Mesothelial cell of epicardium (in vitro differentiated cells): ENCODE measurements around the gene CAMP. TPM values are rescaled to one million over a fixed set of nuclear protein-coding genes. Genes with fewer than 3 reads are reported as not detected.

Source experiments
- DNase-seq, 2 experiments: peaks; one replicate each; pipeline ENCODE4 v3.0.0; 2021; ENCODE audit warnings: low spot score in 2 of 2; ENCODE audit not compliant: unreplicated experiment in 2 of 2
- H3K27ac Mint-ChIP-seq: 2 replicates; pipeline ENCODE4 v1.8.0; 2021; ENCODE audit warnings: mixed read lengths
- H3K27me3 Mint-ChIP-seq: 2 replicates; pipeline ENCODE4 v1.8.0; 2021; ENCODE audit warnings: low read depth, mixed read lengths
- H3K36me3 Mint-ChIP-seq: 2 replicates; pipeline ENCODE4 v1.8.0; 2021; ENCODE audit warnings: mixed read lengths
- H3K4me1 Mint-ChIP-seq: 2 replicates; pipeline ENCODE4 v1.8.0; 2021; ENCODE audit warnings: mixed read lengths
- H3K4me3 Mint-ChIP-seq: 2 replicates; pipeline ENCODE4 v1.8.0; 2021; ENCODE audit warnings: mild to moderate bottlenecking, moderate library complexity, mixed read lengths
- H3K9me3 Mint-ChIP-seq: 2 replicates; pipeline ENCODE4 v1.8.0; 2021; ENCODE audit warnings: mixed read lengths
- total RNA-seq: library from RNA; stranded (reverse); gene quantifications from 3 replicates; pipeline ENCODE4 v1.2.1, GENCODE V29; 2021
- TF ChIP-seq, protein P1 (sequence below): fragments of 200-600 bp; sonication (generic); IDR thresholded peaks from one replicate; pipeline ENCODE4 v1.5.0; 2021; ENCODE audit warnings: antibody characterized with exemption; ENCODE audit not compliant: unreplicated experiment

The CAMP gene
- total RNA-seq, 1 donor from 2014 or later, result not detected

DNA sequence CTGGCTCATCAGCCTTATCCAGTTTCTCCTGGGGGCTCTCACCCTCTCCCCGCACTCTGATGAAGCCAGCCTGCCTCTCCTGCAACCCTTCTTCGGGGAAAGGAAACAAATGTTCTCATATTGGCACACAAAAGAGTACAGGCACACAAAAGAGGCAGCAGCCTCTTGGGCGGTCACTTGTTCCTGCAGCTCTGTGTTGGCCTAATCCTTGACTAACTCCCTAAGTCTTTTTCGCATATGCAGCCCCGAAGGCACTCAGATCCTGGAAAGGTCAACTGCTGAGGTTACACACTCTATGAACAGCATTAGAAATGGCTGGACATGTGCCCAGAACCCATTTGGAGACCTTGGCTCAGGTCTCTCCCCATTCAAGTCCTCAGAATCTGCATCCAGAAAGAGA, 7.4 kb upstream of the CAMP start:
- Mint-ChIP-seq H3K27me3 (peaks cover 6% of the 10 kb centered on the region), H3K27ac (peak overlapping the region; percentile 40), H3K9me3 (no peaks in the 10 kb centered on the region), H3K4me1 (peaks cover 3% of the 10 kb centered on the region), H3K4me3 (no peak overlapping the region), H3K36me3 (no peaks in the 10 kb centered on the region)
- TF ChIP-seq, protein P1, sequence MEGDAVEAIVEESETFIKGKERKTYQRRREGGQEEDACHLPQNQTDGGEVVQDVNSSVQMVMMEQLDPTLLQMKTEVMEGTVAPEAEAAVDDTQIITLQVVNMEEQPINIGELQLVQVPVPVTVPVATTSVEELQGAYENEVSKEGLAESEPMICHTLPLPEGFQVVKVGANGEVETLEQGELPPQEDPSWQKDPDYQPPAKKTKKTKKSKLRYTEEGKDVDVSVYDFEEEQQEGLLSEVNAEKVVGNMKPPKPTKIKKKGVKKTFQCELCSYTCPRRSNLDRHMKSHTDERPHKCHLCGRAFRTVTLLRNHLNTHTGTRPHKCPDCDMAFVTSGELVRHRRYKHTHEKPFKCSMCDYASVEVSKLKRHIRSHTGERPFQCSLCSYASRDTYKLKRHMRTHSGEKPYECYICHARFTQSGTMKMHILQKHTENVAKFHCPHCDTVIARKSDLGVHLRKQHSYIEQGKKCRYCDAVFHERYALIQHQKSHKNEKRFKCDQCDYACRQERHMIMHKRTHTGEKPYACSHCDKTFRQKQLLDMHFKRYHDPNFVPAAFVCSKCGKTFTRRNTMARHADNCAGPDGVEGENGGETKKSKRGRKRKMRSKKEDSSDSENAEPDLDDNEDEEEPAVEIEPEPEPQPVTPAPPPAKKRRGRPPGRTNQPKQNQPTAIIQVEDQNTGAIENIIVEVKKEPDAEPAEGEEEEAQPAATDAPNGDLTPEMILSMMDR, result no peak
- no peak for DNase-seq

DNA sequence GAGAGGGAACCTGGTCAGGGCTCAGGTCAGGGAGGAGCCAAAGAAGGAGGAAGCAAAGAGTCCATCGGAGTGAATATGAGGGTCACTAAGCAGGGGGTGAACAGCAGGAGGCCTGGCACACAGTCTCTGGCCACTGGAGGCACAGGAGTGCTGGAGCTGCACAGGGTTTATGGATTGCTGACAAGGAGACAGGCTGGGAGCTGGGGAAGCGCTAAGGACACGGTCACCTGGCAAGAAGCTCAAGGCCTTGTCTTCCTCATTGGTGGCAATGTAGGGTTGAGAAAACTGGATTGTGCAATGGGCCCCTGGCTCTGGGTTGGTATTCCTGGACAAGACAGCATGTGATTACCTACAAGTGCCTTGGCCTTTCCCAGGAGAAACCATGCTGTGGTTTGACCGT, 5.8 kb upstream of the CAMP start:
- Mint-ChIP-seq H3K4me3 (no peak overlapping the region), H3K36me3 (no peaks in the 10 kb centered on the region), H3K27ac (no peak overlapping the region), H3K9me3 (no peaks in the 10 kb centered on the region), H3K27me3 (peaks cover 8% of the 10 kb centered on the region), H3K4me1 (peaks cover 3% of the 10 kb centered on the region)
- no peak for DNase-seq
- TF ChIP-seq, protein P1, result no peak

DNA sequence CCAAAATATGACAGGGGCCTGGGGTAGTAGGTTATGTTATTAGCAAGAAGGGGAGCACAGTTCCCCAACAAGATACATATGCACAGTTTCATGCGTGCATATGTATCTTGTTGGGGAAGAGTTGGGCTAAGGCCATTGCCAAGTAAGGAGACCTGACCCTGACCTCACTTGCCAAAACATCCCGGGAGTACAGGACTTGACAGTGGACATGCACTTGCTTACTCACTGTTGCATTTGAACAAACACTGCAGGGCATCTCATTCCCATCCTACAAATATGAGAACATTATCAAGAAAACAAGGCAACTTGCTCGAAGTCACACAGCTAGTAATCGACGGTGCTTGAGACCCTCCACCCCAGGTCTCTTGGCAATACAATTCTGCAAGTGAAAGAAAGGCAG, 4.8 kb upstream of the CAMP start:
- peaks cover 5% of the 10 kb centered on the region for H3K4me1 Mint-ChIP-seq
- DNase-seq, result no peak
- no peak overlapping the region for H3K27ac Mint-ChIP-seq
- no peaks in the 10 kb centered on the region for H3K36me3 Mint-ChIP-seq
- TF ChIP-seq, protein P1, result no peak
- H3K4me3 Mint-ChIP-seq, result no peak overlapping the region
- H3K27me3 Mint-ChIP-seq, result peaks cover 8% of the 10 kb centered on the region
- H3K9me3 Mint-ChIP-seq, result no peaks in the 10 kb centered on the region

DNA sequence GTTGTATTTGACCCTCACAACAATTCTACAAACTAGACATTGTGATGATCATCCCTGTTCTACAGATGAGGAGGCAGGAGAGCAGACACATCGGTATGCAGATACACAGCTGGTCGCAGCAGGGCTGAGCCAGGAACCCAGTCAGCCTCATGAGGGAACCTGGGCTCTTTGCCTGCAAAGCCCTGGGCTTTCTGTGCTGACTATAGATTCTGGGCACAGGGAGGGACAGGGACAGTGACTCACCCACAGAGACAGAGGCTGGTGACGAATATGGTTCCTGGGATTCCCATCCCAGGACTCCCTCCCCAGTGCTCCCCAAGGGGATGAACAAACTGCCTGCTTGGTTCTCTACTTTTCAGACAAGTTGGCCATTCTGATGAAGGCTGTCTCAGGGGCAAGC, 3.8 kb upstream of the CAMP start:
- H3K27me3 Mint-ChIP-seq, result peaks cover 10% of the 10 kb centered on the region
- no peaks in the 10 kb centered on the region for H3K9me3 Mint-ChIP-seq
- no peak for DNase-seq
- H3K4me3 Mint-ChIP-seq, result no peak overlapping the region
- H3K36me3 Mint-ChIP-seq, result no peaks in the 10 kb centered on the region
- TF ChIP-seq, protein P1, result no peak
- H3K4me1 Mint-ChIP-seq, result peaks cover 9% of the 10 kb centered on the region
- H3K27ac Mint-ChIP-seq, result no peak overlapping the region

DNA sequence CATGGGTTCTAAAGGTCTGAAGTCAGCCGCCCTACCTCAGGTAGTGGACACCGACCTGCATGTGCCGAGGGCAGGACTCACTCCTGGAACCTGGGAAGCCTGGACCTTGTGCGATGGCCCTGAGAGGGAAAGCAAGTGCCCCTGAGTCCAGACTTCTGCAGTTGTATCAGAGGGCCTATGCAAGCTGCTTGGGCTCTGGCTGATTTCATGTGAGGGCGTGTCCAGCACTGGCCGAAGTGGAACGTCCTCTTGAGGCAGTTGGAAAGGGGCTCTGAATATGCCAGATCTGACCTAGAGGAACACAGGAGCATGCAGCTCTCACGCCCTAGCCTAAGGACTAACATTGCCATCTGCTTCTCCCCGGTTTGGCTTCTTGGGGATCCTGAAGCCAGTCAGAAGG, 2.5 kb upstream of the CAMP start:
- no peak for DNase-seq
- Mint-ChIP-seq H3K4me3 (no peak overlapping the region), H3K27me3 (peaks cover 13% of the 10 kb centered on the region), H3K4me1 (peaks cover 8% of the 10 kb centered on the region), H3K9me3 (no peaks in the 10 kb centered on the region), H3K27ac (no peak overlapping the region), H3K36me3 (no peaks in the 10 kb centered on the region)
- TF ChIP-seq, protein P1, result no peak

DNA sequence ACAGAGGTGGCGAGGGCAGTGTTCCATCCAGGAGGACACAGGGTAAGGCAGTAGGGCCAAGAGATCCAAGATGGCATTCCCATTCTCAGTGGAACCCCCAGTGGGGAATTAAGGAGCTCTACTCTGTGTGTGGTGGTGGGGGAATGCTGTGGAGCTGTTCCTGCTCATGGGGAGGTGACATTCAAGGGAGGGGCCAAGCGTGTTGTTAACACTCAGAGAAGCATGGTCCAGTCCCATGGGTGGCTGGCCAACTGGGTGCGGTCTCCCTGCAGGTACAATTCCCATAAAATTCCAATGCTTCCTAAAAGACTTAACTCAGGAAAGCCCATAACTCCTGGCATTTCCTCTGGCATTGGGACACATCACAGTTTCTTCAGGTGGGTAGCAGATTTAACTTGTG, 2.3 kb downstream of the CAMP start:
- TF ChIP-seq, protein P1, result no peak
- H3K27me3 Mint-ChIP-seq, result peaks cover 18% of the 10 kb centered on the region
- no peak for DNase-seq
- H3K4me3 Mint-ChIP-seq, result no peak overlapping the region
- no peaks in the 10 kb centered on the region for H3K9me3 Mint-ChIP-seq
- H3K4me1 Mint-ChIP-seq, result peaks cover 6% of the 10 kb centered on the region
- no peak overlapping the region for H3K27ac Mint-ChIP-seq
- H3K36me3 Mint-ChIP-seq, result no peaks in the 10 kb centered on the region
